Spinal cord (tissue), 10 donors: Measurements from ENCODE around the gene ADH1A. TPM values are rescaled to one million over a fixed set of nuclear protein-coding genes. Genes with fewer than 3 reads are reported as not detected.

Experiments used
- DNase-seq, 6 donors: peaks; one replicate each; pipeline versions ENCODE4 v3.0.0 to v3.0.0-alpha.2; 2013 to 2015; ENCODE audit warnings: low spot score in 6 of 6, low read depth in 4 of 6
- H3K27ac ChIP-seq: one replicate; pipeline ENCODE4 v1.5.1; 2013; ENCODE audit warnings: low read depth, low read length, control low read depth
- H3K27me3 ChIP-seq: one replicate; pipeline ENCODE4 v1.6.1; 2013; ENCODE audit warnings: low read length; ENCODE audit not compliant: control insufficient read depth, insufficient read depth
- H3K36me3 ChIP-seq: one replicate; pipeline ENCODE4 v1.6.1; 2013; ENCODE audit warnings: low read length; ENCODE audit not compliant: control insufficient read depth, insufficient read depth
- H3K4me1 ChIP-seq: one replicate; pipeline ENCODE4 v1.6.1; 2013; ENCODE audit warnings: low read length; ENCODE audit not compliant: control insufficient read depth, insufficient read depth
- H3K4me3 ChIP-seq: one replicate; pipeline ENCODE4 v1.5.1; 2013; ENCODE audit warnings: low read depth, low read length, control low read depth
- H3K9me3 ChIP-seq: one replicate; pipeline ENCODE4 v1.6.1; 2013; ENCODE audit warnings: low read length; ENCODE audit not compliant: control insufficient read depth, insufficient read depth
- WGBS: methylation state at CpG from one replicate; pipeline ENCODE4 v1.1.5; 2013; ENCODE audit warnings: missing lambda C conversion rate; ENCODE audit not compliant: insufficient coverage; 5-methylcytosine and 5-hydroxymethylcytosine counted together
- polyA plus RNA-seq, 2 donors: library from polyadenylated mRNA; unstranded; fragments of 120-200 nt; gene quantifications; one replicate each; pipeline ENCODE4 v1.2.1, GENCODE V29; 2013; ENCODE audit not compliant: insufficient read length in 2 of 2
- total RNA-seq, 2 donors: library from RNA; depleted of rRNA in 1 of 2; stranded (reverse); fragments of 120-200 nt in 1 of 2; fragments of >200 nt in 1 of 2; gene quantifications; one replicate each; pipeline versions ENCODE4 v1.2.3 to v1.2.4, GENCODE V29; 2013 to 2014
- donor health status: healthy.

Gene ADH1A
- total and polyA plus RNA-seq, 4 donors = 0.11 TPM; not detected in 3

DNA sequence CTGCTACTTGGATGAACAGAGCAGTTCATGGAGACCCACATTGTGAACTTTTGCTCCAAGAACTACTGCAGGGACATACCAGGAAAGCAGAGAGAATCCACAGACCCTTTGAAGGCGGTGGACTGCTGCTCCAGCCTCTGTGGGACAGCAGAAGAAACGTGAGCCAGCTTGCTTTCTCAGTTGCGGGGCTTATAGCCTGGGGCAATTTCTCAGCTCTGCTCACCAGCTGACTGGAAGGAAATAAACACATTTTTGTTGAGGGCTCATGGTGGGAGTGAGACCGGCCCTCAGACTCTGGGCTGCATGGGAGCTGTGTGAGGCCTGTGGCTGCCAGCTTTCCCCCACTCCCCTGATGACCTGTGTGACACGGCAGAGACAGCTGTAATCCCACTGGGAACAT is 2.6 kb upstream of the ADH1A start:
- Histone ChIP-seq H3K36me3 (no peaks in the 10 kb centered on the region), H3K9me3 (no peaks in the 10 kb centered on the region), H3K4me3 (no peak overlapping the region), H3K27me3 (no peaks in the 10 kb centered on the region), H3K27ac (no peak overlapping the region), H3K4me1 (no peaks in the 10 kb centered on the region)
- 87% methylated on average over 5 of the region's 5 CpGs for WGBS
- no peak for DNase-seq

DNA sequence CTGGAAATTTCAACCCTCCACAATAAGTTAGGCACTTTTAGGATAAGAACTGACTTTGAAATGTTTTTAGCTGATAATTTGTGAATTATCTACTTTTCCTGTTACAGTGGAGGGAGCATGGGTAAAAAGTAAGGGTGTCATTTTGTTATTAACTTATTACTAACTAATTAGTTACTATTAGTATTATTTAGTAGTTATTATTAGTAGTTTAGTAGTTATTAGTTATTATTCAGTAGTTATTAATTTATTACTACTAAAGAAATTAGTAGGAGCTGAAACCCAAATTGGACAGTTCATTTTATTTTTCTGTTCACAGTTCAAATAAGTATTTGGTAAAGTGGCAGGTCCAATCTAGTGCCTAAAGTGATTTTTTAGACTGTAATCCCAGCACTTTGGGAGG is 5.4 kb downstream of the ADH1A start:
- Histone ChIP-seq H3K36me3 (no peaks in the 10 kb centered on the region), H3K4me1 (no peaks in the 10 kb centered on the region), H3K27ac (no peak overlapping the region), H3K27me3 (no peaks in the 10 kb centered on the region), H3K9me3 (no peaks in the 10 kb centered on the region), H3K4me3 (no peak overlapping the region)
- no peak for DNase-seq

GRCh38 chr4:99282731-99283130 is 8.1 kb downstream of the ADH1A start:
- DNase-seq = no peak
- H3K36me3 ChIP-seq = no peaks in the 10 kb centered on the region
- no peaks in the 10 kb centered on the region for H3K27me3 ChIP-seq
- H3K27ac ChIP-seq = no peak overlapping the region
- no peaks in the 10 kb centered on the region for H3K4me1 ChIP-seq
- 80% methylated on average over 1 of the region's 2 CpGs for WGBS
- H3K4me3 ChIP-seq = no peak overlapping the region
- no peaks in the 10 kb centered on the region for H3K9me3 ChIP-seq

DNA sequence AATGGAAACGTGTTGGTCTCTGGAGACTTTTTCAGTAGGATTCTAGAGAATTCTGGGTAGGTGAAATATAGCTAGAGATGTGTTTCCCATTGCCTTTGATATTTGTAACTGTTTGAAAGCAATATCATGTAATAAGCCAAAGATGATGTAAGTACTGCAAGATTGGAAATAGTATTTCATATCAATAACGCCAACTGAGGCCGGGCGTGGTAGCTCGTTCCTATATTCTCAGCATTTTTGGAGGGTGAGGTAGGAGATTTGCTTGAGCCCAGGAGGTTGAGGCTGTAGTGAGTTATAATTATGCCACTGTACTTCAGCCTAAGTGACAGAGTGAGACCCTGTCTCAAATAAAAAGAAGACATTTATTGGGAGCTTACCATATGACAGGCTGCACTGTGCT is 9.5 kb downstream of the ADH1A start:
- 100% methylated on average over 4 of the region's 5 CpGs for WGBS
- Histone ChIP-seq H3K9me3 (no peaks in the 10 kb centered on the region), H3K27me3 (no peaks in the 10 kb centered on the region), H3K27ac (no peak overlapping the region), H3K4me1 (no peaks in the 10 kb centered on the region), H3K36me3 (no peaks in the 10 kb centered on the region), H3K4me3 (no peak overlapping the region)
- DNase-seq = no peak

GRCh38 chr4:99276417-99276816 is 14.4 kb downstream of the ADH1A start:
- Histone ChIP-seq H3K27ac (no peak overlapping the region), H3K9me3 (no peaks in the 10 kb centered on the region), H3K4me1 (no peaks in the 10 kb centered on the region), H3K4me3 (no peak overlapping the region), H3K36me3 (no peaks in the 10 kb centered on the region), H3K27me3 (no peaks in the 10 kb centered on the region)
- 86% methylated on average over 1 of the region's 2 CpGs for WGBS
- DNase-seq = no peak

DNA sequence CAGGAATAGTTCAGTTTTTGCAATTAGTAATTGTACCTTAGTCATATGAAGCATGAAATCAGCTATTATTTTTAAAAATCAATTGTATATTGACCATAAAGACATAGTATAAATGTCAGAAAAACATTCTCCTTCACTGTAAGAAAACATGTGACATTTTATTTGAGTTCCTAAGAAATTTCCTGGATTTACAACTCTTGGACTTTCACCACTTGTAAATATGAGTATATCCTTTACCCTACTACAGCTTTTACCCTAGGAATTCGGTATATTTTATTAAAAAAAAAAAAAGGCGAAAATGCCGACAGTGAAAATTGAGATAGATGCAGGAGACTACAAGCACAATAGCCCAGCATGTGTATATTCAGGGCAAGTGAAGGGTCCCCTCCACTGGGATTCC is 14.9 kb downstream of the ADH1A start:
- Histone ChIP-seq H3K36me3 (no peaks in the 10 kb centered on the region), H3K4me3 (no peak overlapping the region), H3K9me3 (no peaks in the 10 kb centered on the region), H3K4me1 (no peaks in the 10 kb centered on the region), H3K27ac (no peak overlapping the region), H3K27me3 (no peaks in the 10 kb centered on the region)
- no peak for DNase-seq
- no CpG with 5 or more reads among the region's 3 CpGs for WGBS

- 71% methylated on average over 1 of the region's 5 CpGs for WGBS
- H3K36me3 ChIP-seq = no peaks in the 10 kb centered on the region
Measured at GRCh38 chr4:99275050-99275449, 15.7 kb downstream of the ADH1A start.

GRCh38 chr4:99273704-99274103 is 17.1 kb downstream of the ADH1A start:
- peaks cover 2% of the 10 kb centered on the region for H3K9me3 ChIP-seq
- no peak for DNase-seq
- no peak overlapping the region for H3K27ac ChIP-seq
- no peaks in the 10 kb centered on the region for H3K27me3 ChIP-seq
- H3K4me3 ChIP-seq = no peak overlapping the region
- 94% methylated on average over 1 of the region's 2 CpGs for WGBS
- H3K4me1 ChIP-seq = no peaks in the 10 kb centered on the region
- H3K36me3 ChIP-seq = no peaks in the 10 kb centered on the region

More at GRCh38 chr4:99275050-99275449, 15.7 kb downstream of the ADH1A start:
- Histone ChIP-seq H3K9me3 (no peaks in the 10 kb centered on the region), H3K4me1 (no peaks in the 10 kb centered on the region), H3K27me3 (no peaks in the 10 kb centered on the region), H3K27ac (no peak overlapping the region), H3K4me3 (no peak overlapping the region)
- no peak for DNase-seq

DNA sequence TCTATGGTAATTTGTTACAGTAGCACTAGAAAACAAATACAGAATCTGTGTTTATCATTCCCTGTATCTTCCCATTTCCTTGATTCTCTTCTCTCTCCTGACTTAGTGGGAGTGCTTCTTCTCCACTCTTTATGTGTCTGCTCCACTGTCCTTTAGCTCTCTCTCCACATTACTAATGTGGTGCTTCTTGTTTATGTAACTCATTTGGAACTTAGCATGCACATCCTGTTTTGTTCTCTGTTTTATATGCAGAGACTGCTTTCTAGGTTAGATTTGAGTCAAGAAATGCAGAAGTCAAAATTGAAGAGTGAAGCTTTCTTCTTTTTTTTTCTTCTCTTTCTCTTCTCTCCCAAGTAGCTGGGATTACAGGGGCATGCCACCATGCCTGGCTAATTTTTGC is 25.9 kb downstream of the ADH1A start:
- Histone ChIP-seq H3K27ac (no peak overlapping the region), H3K4me1 (no peaks in the 10 kb centered on the region), H3K4me3 (no peak overlapping the region), H3K27me3 (no peaks in the 10 kb centered on the region), H3K36me3 (no peaks in the 10 kb centered on the region), H3K9me3 (peaks cover 2% of the 10 kb centered on the region)
- DNase-seq = no peak

DNA sequence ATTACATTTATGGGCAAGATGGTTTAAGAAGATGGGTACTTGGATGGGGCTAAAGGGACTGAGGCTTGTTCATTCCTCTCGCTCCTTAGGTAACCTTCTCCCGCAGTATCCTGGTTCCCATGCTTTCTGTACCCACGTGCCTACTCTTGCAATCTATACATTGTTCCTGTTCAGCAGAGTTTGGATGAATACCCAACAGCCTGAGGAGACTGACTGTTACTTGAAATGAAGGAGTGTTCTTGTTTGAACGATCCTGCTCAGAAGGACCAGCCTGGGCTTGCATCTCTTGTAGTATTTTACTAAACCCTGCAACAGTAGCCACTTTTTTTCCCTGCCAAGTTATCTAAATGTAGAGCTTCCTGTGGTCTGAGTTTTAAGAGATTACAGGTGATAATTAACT is 38.0 kb downstream of the ADH1A start:
- no peak for DNase-seq
- Histone ChIP-seq H3K9me3 (no peaks in the 10 kb centered on the region), H3K36me3 (no peaks in the 10 kb centered on the region), H3K4me1 (no peaks in the 10 kb centered on the region), H3K4me3 (no peak overlapping the region), H3K27ac (no peak overlapping the region), H3K27me3 (no peaks in the 10 kb centered on the region)
- WGBS = no CpG with 5 or more reads among the region's 4 CpGs
